Ramos (cell line): Measurements from ENCODE around the gene MCM3AP.

Source experiments
- in situ Hi-C: fragments of 300-500 bp; cut with MboI; formaldehyde crosslinking; loops from one replicate; pipeline ENCODE4 v1.14.3; 2022; ENCODE audit warnings: low sequenced_read_pairs; ENCODE audit not compliant: unreplicated experiment

Gene MCM3AP

DNA sequence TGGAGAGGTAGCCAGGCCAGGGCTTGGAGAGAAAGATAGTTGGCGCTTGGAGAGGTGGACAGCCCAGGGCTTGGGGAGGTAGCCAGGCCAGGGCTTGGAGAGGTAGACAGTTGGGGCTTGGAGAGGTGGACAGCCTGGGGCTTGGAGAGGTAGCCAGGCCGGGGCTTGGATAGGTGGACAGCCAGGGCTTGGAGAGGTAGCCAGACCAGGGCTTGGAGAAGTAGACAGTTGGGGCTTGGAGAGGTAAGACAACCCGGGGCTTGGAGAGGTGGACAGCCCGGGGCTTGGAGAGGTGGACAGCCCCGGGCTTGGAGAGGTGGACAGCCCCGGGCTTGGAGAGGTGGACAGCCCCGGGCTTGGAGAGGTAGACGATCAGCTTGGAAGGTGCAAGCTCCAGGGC is 64.6 kb downstream of the MCM3AP start:
- in situ Hi-C loops = no loop called here

DNA sequence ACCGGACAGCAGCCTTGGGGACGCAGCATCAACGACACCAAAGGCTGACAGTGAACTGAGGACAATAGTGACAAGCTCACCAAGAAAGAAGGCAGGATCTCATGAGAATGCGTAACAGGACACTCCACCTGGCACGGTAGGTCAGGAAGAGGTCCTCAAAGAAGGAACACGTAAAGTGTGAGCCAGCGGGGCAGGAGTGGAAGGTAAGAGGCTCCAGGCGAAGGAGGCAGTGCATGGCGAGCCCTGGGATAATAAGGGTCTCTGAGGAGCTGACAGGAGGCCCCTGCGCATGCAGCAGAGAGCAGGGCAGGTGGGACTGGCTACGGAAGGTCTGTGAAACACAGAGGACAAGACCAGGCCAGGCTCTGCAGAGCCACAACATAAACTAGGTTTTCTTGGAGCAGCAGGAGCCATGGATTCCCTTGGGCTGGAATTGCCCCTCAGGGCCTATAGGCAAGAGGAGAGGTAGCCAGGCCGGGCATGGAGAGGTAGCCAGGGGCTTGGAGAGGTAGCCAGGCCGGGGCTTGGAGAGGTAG is 65.1 kb downstream of the MCM3AP start:
- in situ Hi-C loops = no loop called here

DNA sequence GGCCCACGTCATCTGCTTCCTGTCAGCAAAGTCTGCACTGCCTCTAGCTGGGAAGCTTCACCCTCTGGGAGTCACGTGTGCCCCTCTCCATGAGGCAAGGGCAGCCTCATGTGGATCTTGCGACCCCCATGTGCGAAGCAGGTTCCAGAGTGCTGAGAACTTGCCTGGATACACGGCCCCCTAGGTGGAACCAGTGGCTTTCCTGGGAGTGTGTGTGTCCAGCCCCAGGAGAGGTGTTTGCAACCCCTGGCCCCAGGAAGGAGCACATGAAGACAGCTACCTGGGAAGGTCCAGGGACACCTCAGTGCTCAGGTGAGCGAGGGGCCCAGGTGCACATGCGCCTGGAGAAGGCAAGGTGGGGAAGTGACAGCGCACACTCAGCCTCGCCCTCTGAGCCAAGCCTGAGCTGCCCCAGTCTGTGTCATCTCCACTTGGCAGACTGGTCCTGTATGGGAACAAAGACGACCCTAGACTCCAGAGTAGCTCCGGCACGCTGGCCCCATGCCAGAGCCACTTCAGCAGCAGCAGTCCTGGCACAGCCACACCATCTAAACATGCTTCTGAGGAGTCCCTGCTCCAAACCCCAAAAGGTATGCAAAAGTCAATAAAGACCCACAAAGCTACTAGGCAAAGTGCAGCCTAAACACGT is 65.7 kb downstream of the MCM3AP start:
- in situ Hi-C loops = no loop called here

DNA sequence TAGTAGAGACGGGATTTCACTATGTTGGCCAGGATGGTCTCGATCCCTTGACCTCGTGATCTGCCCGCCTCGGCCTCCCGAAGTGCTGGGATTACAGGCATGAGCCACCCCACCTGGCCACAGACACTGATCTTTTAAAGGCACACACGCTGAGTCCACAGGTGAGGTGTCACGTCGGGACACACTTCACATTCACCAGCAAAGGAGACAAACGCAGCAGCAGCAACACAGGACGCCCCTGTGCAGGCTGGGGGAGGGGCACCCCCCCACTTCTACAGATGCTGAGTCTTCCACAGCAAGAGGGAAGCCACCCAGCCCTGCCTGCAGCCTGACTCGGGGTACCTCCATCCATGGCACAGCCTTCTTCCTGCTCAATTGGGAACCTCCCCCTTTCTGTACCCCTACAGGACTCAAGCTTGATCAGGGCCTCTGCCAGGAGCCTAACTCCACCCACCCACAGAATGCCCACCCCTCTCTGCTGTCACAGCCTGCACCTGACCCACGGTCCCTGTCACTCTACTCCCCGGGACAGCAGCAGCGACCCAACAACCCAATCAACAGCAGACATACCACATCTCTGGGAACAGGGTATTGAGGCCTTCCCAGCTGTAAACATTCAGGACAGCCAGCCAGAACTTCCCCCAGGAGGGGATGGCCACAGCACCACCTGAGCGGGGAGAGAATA is 66.4 kb downstream of the MCM3AP start:
- in situ Hi-C loops = no loop called here

DNA sequence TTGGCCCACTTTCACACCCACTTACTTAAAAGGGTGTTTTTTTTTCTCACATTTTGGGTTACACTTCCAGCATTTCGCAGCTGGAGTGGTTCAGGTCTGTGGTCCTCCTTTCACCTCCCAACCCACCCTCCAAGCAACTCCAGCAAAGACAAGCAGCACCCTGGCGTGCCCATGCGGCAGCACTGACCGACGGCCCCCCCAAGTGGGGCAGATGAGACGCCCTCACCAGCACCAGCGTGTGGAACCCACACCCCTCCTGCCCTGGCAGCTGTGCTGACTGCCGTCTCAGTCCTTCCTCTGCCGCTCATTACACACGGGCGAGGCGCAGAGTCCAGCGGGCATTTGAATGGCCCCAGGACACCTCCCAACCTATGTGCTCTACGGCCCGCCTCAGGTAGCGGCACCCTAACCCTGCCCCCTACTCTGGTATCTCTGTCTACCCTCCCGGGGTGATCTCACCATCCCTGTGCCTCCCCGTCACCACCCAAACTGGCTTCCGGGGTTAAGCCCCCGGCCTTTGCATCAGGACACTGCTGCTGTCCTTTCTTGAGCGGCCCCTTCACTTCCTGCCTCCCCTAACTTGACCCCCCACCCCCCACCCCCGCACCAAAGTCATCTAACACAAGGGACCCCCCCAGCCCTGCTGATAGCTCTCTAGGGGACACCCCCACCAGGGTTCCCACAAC is 67.8 kb downstream of the MCM3AP start:
- in situ Hi-C loops = no loop called here

DNA sequence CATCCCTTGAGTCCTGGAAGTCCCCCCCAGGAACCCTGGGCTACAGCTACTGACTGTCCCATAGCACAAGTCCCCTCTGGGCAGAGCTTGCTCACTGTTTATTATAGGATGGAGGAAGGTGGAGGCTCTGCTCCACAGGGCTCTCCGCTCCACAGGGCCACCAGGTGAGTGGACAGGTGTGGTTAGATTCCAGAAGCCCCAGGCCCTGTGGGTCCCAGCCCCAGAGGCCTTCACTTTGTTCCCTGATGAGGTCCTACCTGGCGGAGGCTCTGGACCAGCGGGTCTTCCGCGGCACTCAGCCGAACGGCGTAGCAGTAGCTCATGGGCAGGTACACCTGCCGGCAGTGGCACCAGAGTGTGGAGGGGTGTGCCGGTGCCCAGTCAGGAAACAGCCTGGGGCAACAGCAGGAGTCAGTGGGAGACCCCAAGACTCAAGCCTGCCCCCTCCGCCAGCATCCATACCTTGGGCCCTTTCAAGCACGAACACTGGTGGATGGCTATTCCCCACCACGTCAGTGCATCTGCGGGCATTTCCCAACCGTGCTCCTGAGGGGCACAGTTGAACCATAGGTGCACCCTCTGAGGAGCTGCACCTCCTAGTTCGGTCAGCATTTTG is 69.2 kb downstream of the MCM3AP start:
- in situ Hi-C loops = no loop called here

DNA sequence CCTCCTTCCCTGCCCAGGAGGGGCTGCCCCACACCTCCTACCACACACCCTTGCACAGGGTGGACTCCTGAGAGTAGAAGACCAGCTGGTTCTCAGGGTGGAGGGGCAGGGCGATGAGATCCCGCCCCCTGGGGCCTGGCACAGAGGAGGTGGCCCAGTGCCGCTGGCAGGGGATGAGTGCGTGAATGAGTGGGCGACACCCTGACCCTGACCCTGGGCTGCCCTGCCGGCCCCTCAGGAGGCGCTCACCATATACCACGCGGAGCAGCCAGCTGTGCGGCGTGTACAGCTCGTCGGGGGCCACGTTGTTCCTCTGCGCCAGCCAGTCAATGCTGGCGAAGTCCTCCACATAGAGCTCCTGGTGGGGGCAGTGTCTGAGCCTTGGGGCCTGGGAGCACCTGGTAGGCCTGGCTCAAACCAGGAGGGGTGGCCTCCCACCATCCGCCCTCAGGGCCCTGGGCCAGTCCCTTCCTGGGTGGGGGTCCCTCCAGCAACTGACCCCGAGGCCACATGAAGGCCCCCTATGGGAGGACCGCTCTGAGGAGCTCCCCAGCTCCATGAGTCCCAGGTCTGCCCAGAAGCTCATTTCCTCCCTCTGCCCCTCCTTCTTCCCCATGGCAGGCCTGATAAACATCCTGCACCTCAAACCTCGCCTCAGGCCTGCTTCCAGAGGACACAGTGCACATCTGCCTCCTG is 69.8 kb downstream of the MCM3AP start:
- in situ Hi-C loops = no loop called here

DNA sequence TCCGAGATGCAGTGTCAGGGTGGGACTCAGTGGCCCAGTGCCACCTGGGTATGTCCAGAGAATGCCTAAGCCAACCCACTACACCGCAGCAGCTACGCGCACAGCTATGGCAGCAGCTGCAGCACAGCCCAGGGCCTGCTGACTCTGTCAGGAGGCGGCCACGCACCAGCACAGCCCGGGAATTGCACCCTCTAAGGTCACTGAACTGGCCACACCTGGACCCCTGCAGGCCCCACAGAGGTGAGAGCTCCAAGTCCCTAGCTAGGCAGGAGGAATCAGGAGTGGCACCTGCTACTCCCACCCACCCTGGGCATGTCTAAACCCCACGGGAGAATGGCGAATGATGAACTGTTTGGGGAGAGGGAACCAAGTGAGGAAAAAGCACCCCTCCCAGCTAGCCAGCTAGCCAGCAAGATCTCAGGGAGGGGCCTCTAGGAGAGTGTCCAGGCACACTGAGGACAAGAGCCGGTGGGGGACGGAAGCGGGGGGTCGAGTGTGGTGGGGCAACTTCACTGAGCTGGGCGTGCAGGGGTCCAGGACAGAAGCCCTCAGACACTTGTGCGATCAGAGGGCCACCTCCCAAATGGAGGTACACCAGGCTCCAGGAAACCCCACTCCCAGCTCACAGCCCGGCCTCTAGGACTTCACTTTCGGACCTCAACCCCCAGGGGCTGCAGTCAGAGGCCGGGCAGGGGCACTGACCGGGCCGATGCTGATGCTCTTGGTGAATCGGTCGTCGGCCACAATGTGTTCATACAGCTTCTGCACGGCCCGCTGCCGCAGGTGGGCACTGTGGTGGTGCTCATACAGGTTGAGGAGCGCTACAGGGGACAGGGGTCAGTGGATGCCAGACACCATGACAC is 70.7 kb downstream of the MCM3AP start:
- in situ Hi-C loops = no loop called here

DNA sequence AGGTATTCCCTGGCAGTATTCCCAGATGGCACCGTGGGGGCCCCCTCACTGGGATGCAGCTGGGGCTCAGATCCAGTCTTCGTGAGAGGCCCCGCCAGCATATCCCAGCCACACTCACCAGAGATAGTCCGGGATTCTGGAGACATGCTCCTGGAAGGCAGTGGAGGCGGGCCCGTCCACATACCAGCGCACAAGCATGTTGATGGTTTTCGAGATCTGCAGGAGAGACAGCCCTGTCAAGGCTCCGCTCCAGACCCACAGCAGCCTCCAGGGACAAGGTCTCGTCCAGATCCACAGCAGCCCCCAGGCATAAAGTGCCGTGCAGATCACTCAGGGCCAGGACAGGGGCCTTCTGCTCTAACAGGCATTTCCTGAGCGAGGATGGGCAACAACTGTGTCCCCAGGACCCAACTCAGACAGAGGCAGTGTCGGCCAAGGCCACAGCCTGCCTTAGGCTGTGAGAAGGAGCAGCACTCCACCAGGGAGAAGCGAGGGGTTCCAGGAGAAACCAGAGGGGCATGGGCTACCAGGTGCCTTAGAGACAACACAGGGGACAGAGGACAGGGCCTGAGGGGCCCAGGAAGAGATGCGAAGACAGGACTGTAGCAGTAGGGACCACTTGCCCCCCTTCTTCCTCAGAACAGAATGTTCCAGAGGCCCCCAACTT is 71.7 kb downstream of the MCM3AP start:
- in situ Hi-C loops = no loop called here

DNA sequence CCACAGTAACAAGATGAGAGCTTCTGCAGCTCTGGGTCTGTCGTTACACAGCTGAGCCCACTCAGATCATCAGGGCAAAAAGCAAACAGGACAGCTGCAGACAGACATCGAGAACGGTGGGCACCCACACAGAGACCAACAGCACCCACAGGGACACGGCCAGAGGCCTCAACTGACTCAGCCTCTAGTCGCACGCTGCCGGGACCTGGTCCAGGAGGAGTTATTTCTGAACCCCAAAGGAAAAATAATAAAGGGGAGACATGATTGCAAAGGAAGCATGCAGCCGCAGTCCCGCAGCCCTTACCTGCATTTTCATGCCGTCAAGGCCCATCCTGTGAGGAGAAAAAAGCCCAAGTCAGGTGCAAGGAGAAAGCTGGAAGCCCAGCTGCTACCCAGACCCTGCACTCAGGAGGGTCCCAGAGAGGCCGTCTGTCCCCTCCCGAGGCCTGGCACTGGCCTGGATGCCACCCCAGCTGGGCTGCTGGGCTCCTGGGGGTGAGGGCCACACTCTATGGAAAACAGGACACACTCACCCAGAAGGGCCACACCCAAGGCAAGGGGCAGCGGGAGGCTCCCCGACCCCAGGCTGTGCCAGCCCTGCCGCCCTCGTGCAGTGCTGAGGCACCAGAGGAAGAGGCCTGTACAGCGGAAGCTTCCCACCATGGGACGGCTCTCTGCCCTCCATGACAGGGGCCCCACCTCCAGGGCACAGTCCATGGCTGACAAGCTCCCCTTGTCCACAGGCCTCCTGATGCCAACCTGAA is 72.5 kb downstream of the MCM3AP start:
- in situ Hi-C loops = no loop called here

DNA sequence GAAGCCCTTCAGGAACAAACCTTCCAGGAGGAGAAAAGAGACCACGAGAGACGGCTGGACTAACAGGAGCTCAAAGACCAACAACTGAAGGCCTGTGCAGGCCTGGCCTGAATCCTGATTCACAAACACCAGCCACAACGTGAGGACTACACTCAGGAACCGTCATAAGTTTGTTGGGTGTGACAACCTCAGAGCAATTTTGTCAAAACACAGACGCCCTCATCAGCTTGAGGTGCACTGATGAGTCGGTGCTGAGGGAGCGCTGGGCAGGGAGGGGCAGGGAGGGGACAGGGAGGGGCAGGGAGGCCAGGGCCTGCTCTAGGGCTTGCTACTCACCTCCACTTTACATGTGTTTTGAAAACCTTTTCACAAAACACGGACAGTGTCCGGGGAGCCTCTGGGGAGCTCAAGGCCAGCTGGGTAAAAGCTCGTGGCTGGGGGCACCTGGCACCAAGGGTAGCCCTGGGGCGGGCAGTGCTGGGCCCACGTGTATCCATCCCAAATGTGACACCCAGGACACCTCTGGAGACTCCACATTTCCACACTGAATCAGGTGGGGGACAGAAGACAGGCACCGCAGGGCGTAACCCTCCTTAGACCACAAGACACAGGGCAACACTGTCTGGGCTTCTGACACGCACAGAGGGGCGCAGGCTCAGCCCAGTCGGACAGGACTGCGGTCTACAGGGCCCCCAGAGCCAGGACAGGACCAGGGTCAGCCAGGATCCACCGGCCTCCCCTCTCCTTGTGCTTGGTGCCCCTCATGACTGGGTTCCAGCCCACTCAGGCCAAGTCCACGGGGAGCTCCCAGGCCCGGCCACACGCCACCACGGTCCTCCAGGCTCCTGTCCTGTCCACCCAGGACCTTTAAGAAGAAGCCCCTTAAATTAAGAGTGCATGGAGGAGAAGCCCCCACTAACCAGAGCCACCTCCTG is 73.4 kb downstream of the MCM3AP start:
- in situ Hi-C loops = no loop called here

DNA sequence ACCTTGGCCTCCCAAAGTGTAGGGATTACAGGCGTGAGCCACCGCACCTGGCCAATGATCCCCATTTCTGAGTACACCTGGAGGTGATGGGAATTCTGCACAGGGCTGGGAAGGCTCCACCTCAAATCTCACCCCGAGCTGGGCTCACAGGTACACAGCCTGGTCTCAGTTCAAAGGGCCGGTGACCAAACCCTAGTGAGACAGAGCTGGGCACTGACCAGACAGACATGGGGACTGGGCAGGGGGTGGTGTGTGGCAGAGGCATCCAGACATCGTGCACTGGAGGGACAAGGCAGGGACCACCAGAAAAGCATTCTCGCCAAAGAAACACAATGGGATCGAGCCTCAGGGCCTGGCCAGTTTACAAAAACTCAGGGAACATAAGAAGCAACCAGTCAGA is 74.0 kb downstream of the MCM3AP start:
- in situ Hi-C loops = no loop called here

DNA sequence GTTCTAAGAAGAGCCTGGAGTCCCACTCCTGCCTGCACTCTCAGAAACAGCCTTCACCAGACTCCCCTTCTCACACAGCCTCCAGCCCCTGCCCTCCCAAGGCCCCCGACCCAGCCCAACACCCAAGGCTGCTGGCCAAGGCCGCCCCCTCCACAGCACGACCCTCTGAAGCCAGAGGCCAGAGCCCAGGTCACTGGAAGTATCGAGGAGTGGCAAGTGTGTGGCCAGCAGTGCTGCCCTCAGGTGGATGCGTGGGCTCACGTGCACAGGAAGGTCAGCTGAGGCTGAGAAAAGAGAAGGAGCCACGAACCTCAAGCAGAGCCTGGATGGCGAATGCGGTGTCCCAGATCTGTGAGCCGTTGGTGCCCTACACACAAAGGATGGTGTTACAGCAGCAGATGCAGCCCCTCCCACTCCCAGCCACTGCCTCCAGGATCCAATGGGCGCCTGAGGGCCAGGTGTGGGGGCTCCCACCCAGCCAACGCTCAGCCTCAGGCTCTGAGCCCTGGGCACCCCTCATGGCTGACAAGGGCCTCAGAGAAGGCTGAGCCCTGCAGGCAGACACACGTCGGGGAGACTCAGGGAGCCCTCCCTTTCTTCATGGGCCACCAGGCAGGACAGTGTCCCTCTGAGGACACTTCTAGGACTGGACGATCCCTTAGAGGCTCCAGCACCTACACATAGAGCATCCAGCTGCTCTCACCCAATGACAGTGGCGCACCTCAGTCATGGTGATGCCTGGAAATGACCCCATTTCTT is 74.9 kb downstream of the MCM3AP start:
- in situ Hi-C loops = no loop called here

DNA sequence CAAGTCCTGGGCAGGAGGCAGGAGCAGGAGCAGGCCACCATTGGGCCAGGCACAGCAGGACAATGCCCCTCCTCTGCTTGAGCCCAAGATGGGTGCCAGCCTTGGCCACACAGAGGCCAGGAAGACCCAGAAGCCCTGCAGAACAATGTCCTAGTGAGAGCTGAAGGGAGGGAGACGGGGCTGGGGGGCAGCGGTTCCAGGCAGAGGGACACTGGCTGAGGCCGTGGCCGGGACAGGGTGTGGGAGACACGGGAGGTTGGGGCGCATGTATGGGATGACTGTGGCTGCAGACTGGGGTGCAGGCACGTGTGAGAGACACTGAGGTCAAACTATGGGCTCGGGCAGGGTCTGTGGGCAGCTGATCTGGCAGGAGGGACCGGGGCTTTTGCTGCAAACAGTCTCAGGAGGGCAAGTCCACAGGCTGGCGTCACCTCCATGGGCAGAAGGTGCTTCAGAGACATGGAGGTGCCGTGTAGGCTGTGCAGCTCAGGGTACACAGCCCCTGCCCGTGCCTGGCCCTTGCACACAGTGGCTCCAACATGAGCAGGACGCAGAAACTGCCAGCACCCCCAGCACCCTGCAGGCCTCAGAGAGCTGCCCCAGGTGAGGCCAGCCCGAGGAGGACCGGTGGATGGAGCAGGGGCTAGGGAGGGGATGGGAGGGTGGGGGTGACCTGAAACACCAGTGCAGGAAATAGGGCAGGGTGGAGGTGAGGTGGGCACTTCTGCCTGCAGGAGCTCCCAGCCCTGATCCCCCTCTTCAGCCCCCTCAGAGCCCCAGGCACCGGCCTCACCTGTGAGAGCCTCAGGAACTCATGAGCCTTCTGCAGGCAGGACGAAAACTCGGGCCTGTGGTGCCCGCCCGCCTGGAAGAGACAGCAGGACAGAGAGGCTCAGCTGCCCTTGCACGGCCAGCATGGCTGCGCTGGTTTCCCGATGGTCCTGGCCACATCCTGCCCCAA is 76.4 kb downstream of the MCM3AP start:
- in situ Hi-C loops = no loop called here

DNA sequence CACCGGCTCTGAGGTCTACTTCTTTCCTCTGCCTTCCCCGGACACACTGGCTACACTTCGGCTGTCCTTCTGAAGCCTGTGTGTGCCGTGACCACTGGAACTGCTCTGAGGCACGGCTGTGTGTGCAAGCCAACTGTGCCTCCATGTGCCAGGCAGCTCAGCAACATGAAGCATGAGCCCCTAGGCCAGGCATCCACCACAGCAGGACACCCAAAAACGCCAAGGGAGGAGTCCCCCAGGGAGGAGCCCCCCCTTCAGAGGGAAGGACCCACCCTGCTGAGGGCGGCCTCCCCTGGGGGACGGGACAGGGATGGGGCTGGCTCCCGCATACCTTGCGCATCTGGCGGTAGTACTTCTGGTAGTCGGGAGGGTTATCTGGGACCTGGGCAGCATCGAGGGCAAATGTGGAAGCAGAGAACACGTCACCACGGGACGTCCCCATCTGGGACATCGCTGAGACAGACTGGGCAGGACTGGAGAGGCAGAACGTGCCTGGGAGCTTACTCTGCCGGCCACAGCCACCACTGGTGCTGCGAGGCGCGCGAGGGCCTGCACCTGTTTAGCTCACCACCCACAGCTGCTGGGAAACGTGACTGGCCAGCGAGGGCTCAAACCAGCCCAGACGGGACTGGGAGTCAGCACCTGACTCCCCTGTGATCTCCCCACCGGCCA is 77.4 kb downstream of the MCM3AP start:
- in situ Hi-C loops = no loop called here
